ENCODE results near the gene RPLP1.

Gene RPLP1

DNA sequence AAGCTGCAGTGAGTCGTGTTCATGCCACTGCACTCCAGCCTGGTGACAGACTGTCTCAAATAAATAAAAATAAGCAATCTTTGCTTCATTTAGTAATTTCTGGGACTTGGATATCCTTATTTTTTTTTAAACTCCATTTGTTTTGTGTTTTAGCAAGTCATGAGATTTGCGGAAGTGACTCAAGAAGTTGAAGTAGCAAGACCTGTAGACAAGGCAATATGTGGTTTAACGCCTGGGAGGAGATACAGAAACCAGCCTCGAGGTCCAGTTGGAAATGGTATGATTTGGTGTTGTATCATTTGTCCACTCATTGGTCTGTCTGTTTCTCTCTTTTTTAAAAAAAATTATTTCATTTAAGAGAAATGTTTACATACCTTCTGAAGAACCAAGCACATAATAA, 16.6 kb upstream of the RPLP1 start (continued):
- TF ChIP-seq, protein P1, sequence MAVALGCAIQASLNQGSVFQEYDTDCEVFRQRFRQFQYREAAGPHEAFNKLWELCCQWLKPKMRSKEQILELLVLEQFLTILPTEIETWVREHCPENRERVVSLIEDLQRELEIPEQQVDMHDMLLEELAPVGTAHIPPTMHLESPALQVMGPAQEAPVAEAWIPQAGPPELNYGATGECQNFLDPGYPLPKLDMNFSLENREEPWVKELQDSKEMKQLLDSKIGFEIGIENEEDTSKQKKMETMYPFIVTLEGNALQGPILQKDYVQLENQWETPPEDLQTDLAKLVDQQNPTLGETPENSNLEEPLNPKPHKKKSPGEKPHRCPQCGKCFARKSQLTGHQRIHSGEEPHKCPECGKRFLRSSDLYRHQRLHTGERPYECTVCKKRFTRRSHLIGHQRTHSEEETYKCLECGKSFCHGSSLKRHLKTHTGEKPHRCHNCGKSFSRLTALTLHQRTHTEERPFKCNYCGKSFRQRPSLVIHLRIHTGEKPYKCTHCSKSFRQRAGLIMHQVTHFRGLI (tag by site-specific recombination; IDR thresholded peaks at IDR 0.05), result no peak

DNA sequence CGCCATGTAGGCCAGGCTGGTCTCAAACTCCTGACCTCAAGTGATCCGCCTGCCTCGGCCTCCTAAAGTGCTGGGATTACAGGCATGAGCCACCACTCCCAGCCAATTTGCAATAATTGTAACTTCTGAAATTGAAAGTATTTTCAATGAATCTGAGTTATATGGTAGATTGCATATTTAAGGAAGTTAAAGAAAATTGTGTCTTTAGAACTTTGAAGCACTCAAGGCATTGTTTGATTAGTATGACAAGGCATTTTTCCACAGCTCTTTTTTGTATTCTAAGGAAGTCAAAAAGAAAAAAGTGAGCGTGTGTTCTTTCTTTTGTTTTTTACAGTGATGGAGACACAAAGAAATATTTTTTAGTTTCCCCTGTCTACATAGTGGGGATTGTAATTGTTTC, 15.7 kb upstream of the RPLP1 start:
- ChIA-PET CTCF (interaction anchor here (0.9 to 1.0 kb wide), 2 partner anchors 15 to 26 kb away, joined by 3 to 4 read pairs; no protein-coding TSS in a partner anchor), POLR2A (no interaction called here)
- peaks cover 84 to 98% of the 10 kb centered on the region in 2 experiments for H3K36me3 ChIP-seq (ENCODE audit: control insufficient read depth in 2 of 2, insufficient read depth in 1 of 2, low read length in 2 of 2)
- no peak for TF ChIP-seq ZNF16 (tag by site-specific recombination; IDR thresholded peaks at IDR 0.05; ENCODE audit: low read depth)
- no peak for TF ChIP-seq PRDM1 (tag by site-specific recombination; IDR thresholded peaks at IDR 0.05)
- TF ChIP-seq ZFP3 (tag by site-specific recombination; IDR thresholded peaks at IDR 0.05; ENCODE audit: low read depth), result no peak
- TF ChIP-seq ZNF202 (tag by site-specific recombination; IDR thresholded peaks at IDR 0.05; ENCODE audit: borderline replicate concordance), result no peak
- TF ChIP-seq, protein P2, sequence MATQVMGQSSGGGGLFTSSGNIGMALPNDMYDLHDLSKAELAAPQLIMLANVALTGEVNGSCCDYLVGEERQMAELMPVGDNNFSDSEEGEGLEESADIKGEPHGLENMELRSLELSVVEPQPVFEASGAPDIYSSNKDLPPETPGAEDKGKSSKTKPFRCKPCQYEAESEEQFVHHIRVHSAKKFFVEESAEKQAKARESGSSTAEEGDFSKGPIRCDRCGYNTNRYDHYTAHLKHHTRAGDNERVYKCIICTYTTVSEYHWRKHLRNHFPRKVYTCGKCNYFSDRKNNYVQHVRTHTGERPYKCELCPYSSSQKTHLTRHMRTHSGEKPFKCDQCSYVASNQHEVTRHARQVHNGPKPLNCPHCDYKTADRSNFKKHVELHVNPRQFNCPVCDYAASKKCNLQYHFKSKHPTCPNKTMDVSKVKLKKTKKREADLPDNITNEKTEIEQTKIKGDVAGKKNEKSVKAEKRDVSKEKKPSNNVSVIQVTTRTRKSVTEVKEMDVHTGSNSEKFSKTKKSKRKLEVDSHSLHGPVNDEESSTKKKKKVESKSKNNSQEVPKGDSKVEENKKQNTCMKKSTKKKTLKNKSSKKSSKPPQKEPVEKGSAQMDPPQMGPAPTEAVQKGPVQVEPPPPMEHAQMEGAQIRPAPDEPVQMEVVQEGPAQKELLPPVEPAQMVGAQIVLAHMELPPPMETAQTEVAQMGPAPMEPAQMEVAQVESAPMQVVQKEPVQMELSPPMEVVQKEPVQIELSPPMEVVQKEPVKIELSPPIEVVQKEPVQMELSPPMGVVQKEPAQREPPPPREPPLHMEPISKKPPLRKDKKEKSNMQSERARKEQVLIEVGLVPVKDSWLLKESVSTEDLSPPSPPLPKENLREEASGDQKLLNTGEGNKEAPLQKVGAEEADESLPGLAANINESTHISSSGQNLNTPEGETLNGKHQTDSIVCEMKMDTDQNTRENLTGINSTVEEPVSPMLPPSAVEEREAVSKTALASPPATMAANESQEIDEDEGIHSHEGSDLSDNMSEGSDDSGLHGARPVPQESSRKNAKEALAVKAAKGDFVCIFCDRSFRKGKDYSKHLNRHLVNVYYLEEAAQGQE (tag by site-specific recombination; IDR thresholded peaks at IDR 0.05), result no peak
- TF ChIP-seq, protein P3, sequence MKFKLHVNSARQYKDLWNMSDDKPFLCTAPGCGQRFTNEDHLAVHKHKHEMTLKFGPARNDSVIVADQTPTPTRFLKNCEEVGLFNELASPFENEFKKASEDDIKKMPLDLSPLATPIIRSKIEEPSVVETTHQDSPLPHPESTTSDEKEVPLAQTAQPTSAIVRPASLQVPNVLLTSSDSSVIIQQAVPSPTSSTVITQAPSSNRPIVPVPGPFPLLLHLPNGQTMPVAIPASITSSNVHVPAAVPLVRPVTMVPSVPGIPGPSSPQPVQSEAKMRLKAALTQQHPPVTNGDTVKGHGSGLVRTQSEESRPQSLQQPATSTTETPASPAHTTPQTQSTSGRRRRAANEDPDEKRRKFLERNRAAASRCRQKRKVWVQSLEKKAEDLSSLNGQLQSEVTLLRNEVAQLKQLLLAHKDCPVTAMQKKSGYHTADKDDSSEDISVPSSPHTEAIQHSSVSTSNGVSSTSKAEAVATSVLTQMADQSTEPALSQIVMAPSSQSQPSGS (tag by site-specific recombination; IDR thresholded peaks at IDR 0.05; ENCODE audit: low read depth), result no peak
- no peak for TF ChIP-seq ZNF24 (tag by site-specific recombination; IDR thresholded peaks at IDR 0.05)
- TF ChIP-seq ZNF548 (tag by site-specific recombination; IDR thresholded peaks at IDR 0.05), result no peak
- TF ChIP-seq MYNN (tag by site-specific recombination; IDR thresholded peaks at IDR 0.05; ENCODE audit: borderline replicate concordance), result no peak
- TF ChIP-seq ZNF175 (tag by site-specific recombination; IDR thresholded peaks at IDR 0.05), result no peak
- TF ChIP-seq, protein P4, sequence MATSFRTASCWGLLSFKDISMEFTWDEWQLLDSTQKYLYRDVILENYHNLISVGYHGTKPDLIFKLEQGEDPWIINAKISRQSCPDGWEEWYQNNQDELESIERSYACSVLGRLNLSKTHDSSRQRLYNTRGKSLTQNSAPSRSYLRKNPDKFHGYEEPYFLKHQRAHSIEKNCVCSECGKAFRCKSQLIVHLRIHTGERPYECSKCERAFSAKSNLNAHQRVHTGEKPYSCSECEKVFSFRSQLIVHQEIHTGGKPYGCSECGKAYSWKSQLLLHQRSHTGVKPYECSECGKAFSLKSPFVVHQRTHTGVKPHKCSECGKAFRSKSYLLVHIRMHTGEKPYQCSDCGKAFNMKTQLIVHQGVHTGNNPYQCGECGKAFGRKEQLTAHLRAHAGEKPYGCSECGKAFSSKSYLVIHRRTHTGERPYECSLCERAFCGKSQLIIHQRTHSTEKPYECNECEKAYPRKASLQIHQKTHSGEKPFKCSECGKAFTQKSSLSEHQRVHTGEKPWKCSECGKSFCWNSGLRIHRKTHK (tag by site-specific recombination; IDR thresholded peaks at IDR 0.05), result no peak
- no peak for TF ChIP-seq ZEB2 (tag by site-specific recombination; IDR thresholded peaks at IDR 0.05)
- TF ChIP-seq, protein P5, sequence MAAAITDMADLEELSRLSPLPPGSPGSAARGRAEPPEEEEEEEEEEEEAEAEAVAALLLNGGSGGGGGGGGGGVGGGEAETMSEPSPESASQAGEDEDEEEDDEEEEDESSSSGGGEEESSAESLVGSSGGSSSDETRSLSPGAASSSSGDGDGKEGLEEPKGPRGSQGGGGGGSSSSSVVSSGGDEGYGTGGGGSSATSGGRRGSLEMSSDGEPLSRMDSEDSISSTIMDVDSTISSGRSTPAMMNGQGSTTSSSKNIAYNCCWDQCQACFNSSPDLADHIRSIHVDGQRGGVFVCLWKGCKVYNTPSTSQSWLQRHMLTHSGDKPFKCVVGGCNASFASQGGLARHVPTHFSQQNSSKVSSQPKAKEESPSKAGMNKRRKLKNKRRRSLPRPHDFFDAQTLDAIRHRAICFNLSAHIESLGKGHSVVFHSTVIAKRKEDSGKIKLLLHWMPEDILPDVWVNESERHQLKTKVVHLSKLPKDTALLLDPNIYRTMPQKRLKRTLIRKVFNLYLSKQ (tag by site-specific recombination; IDR thresholded peaks at IDR 0.05; ENCODE audit: borderline replicate concordance), result no peak
- TF ChIP-seq ZNF510 (tag by site-specific recombination; IDR thresholded peaks at IDR 0.05; ENCODE audit: insufficient replicate concordance), result no peak
- TF ChIP-seq ZFP41 (tag by site-specific recombination; IDR thresholded peaks at IDR 0.05; ENCODE audit: borderline replicate concordance), result no peak
- no peak for TF ChIP-seq KLF16 (tag by site-specific recombination; IDR thresholded peaks at IDR 0.05)
- TF ChIP-seq ZNF626 (tag by site-specific recombination; IDR thresholded peaks at IDR 0.05), result no peak
- TF ChIP-seq, protein P6, sequence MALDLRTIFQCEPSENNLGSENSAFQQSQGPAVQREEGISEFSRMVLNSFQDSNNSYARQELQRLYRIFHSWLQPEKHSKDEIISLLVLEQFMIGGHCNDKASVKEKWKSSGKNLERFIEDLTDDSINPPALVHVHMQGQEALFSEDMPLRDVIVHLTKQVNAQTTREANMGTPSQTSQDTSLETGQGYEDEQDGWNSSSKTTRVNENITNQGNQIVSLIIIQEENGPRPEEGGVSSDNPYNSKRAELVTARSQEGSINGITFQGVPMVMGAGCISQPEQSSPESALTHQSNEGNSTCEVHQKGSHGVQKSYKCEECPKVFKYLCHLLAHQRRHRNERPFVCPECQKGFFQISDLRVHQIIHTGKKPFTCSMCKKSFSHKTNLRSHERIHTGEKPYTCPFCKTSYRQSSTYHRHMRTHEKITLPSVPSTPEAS (tag by site-specific recombination; IDR thresholded peaks at IDR 0.05), result no peak
- no peak for TF ChIP-seq GLI4 (tag by site-specific recombination; IDR thresholded peaks at IDR 0.05)
- TF ChIP-seq ZNF223 (tag by site-specific recombination; IDR thresholded peaks at IDR 0.05), result no peak
- no peak overlapping the region for H3K4me3 ChIP-seq (ENCODE audit: low read depth, low read length)
- no peak overlapping the region for H3K27ac ChIP-seq (ENCODE audit: extremely low read depth, low read depth, low read length)
- H3K4me1 ChIP-seq (ENCODE audit: control insufficient read depth, insufficient read depth, low read length), result no peaks in the 10 kb centered on the region
- no peaks in the 10 kb centered on the region for H3K9me3 ChIP-seq (ENCODE audit: control insufficient read depth, insufficient read depth, low read depth, low read length)

Data from HEK293 (cell line).